Fibroblast of pulmonary artery (primary cell): ENCODE measurements around the gene VSIG8.

Source experiments
- DNase-seq: peaks from one replicate; pipeline ENCODE4 v3.0.0-alpha.2; 2010; ENCODE audit warnings: low read depth
- H3K4me3 ChIP-seq: replicated peaks from 2 replicates; pipeline ENCODE4 v1.5.1; 2011; ENCODE audit warnings: low read depth, mild to moderate bottlenecking, control low read depth, low read length, moderate library complexity
- TF ChIP-seq, protein P1 (sequence below): IDR thresholded peaks from 2 replicates; pipeline ENCODE4 v1.5.1; 2011; ENCODE audit warnings: mild to moderate bottlenecking, control low read depth, low read length, inconsistent platforms; ENCODE audit errors: missing control alignments

VSIG8 gene

DNA sequence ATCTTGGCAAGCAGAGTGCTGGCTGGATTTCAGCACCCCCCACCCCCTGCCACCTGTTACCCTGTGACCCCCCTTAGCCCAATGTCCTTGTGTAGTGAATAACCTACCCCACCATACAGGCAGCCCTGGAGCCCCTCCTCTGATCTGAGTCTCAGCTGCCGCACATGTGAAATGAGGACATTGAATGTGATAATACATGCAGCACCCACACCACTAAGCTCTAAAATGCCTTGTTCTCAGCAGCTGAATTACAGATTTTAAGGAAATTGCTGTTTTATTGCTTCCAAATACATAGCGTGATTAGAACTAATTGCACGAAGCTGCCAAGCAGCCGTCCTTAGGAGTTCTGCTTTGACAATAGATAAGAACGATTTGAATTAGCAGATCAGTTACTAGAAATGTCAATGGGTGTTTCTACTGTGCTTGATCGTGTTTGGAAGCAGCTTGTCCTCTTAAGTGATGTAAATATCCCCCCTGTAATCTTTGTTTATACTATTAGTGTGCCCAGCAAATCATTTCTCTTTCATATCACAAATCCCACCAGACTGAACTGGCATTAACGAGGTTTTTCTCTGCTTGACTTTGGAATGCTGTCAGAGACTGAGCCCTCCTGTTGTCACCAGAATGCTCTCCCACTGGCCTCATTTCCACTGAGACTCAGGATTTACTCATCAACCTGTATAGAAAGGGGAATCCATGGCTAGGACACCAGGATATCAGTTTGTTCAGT lies 30.9 kb downstream of the VSIG8 start:
- H3K4me3 ChIP-seq: no peak overlapping the region
- DNase-seq: no peak
- TF ChIP-seq, protein P1, sequence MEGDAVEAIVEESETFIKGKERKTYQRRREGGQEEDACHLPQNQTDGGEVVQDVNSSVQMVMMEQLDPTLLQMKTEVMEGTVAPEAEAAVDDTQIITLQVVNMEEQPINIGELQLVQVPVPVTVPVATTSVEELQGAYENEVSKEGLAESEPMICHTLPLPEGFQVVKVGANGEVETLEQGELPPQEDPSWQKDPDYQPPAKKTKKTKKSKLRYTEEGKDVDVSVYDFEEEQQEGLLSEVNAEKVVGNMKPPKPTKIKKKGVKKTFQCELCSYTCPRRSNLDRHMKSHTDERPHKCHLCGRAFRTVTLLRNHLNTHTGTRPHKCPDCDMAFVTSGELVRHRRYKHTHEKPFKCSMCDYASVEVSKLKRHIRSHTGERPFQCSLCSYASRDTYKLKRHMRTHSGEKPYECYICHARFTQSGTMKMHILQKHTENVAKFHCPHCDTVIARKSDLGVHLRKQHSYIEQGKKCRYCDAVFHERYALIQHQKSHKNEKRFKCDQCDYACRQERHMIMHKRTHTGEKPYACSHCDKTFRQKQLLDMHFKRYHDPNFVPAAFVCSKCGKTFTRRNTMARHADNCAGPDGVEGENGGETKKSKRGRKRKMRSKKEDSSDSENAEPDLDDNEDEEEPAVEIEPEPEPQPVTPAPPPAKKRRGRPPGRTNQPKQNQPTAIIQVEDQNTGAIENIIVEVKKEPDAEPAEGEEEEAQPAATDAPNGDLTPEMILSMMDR: no peak

DNA sequence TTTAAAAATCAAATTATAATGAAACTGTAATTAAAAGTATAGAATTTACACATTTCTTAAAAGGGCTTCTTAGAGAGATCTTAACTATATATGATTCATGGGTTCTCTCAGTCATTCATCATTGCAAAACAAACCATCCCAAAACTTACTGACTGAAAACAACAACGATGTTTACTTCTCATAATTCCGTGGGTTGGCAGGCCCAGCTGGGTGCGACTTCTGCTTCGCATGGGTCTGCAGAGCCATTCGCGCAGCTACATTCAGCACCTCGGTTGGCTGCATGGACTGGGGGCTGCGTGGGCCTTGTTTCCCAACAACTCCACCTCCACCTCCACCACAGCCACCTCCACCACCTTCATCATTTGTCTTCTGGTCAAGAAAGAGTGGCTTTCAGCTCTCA lies 31.7 kb downstream of the VSIG8 start:
- H3K4me3 ChIP-seq: no peak overlapping the region
- DNase-seq: no peak
- TF ChIP-seq, protein P1: no peak

DNA sequence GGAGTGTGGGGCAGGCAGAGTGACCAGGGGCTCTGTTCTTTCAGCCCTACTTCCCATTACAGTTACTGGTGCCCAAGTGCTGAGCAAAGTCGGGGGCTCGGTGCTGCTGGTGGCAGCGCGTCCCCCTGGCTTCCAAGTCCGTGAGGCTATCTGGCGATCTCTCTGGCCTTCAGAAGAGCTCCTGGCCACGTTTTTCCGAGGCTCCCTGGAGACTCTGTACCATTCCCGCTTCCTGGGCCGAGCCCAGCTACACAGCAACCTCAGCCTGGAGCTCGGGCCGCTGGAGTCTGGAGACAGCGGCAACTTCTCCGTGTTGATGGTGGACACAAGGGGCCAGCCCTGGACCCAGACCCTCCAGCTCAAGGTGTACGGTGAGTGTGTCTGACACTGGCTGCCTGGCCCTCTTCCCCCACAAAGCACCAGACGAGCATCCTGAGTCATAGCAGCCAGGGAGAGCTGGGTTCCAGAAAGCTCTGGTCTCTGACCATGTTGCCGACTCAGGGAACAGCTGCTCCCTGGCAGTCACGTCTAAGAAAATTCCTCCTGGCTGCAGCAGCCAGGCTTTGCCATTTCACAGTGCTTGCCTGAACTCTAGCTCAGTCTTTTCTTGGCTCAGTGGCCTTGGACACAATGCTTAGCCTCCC lies 32.5 kb downstream of the VSIG8 start:
- TF ChIP-seq, protein P1: no peak
- no peak overlapping the region for H3K4me3 ChIP-seq
- DNase-seq: peak; percentile 42

DNA sequence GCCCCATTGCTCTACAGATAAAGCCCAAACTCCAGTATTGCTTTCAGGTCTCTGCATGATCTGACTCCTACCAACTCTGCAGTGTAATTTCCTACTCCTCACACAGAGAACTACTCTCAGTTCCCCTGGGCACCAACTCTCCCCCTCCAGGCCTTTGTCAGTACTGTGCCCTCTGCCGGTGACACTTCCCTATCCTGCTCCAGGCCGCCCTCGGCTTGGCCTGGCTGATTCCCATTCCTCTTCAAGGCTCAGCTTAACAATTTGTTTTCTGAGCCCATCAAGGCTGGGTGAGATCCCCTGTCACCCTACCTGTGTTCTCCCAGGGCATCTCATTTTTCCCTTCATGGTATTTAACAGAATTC lies 33.2 kb downstream of the VSIG8 start:
- DNase-seq: peak; percentile 5
- no peak overlapping the region for H3K4me3 ChIP-seq
- TF ChIP-seq, protein P1: peak; percentile 31

DNA sequence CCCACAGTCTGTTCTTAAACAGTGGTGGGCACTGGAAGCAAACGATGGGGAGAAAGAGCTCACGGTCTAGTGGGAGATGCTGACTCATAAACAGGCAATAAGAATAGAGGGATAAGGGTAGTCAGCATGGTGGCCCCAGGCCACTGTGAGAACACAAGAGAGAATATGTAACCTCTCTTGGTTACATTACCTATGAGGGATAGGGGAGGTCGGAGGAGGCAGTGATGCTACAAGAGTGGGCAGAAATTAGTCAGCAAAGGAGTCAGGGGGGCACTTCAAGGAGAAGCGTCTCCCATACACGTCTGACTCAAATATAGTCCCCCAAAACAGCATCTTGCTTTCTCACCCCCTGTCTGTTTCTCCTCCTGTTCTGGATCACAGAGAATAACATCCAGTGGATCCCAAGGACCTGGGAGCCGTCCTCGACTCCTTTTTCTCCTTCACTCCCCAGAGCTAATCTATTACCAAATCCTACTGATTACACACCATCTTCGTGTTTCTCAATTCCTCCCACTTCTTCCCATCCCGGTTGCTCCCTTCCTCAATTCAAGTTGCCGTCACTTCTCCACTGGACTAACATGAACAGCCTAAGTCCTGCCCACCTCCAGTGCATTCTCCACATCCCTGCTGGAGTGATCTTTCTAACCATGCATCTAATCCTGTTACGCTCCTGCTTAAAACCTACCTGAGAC lies 33.7 kb downstream of the VSIG8 start:
- TF ChIP-seq, protein P1: no peak
- no peak overlapping the region for H3K4me3 ChIP-seq
- DNase-seq: no peak

DNA sequence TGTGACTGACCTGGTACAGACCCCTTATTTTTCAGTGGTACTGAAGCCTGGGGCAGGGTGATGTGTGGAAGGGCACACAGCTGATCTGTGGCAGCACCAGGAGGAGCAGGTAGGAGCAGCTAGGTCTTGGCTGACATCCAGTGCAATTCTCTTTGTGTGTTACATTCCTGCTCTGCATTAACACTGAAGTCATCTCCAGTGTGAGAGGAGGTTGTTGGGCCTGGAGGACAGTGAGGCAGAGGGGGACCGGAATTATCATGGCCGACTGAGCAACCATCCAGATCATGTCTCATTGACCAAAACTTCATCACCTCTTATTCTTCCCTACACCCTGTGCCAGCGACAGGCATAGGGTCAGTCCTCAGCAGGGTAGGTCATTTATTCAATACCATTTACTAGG lies 34.3 kb downstream of the VSIG8 start:
- TF ChIP-seq, protein P1: no peak
- H3K4me3 ChIP-seq: no peak overlapping the region
- DNase-seq: no peak

DNA sequence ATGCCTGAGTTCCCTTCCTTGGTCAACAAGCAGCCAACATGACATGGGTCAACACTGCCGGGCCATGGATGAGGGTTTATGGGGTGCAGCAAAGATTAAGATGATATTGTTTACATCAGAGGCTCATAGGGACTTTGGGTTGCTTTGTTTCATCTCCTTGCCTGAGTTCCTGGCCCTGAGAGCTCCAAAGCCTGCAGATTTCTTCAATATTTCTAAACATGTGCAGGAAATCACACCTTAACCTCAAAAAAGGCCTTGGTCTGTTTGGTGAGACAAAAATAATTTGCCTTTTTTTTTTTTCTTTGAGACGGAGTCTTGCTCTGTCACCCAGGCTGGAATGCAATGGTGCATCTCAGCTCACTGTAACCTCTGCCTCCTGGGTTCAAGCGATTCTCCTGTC lies 34.9 kb downstream of the VSIG8 start:
- TF ChIP-seq, protein P1: no peak
- H3K4me3 ChIP-seq: no peak overlapping the region
- no peak for DNase-seq
